Fibroblast of skin of back (primary cell): Measurements from ENCODE around the gene BID. TPM values are rescaled to one million over a fixed set of nuclear protein-coding genes. Genes with fewer than 3 reads are reported as not detected.

Experiments
- DNase-seq: peaks from one replicate; pipeline ENCODE4 v3.0.0-alpha.2; 2013
- polyA plus RNA-seq, 2 experiments: library from polyadenylated mRNA; unstranded; fragments of 120-200 nt; gene quantifications; one replicate each; pipeline ENCODE4 v1.2.1, GENCODE V29; 2013; ENCODE audit not compliant: insufficient read length in 2 of 2

The BID gene
- 36.2 TPM for polyA plus RNA-seq (2013, experiment 1 of 2; ENCODE audit: insufficient read length)
- 22.8 TPM for polyA plus RNA-seq (2013, experiment 2 of 2; ENCODE audit: insufficient read length)

DNA sequence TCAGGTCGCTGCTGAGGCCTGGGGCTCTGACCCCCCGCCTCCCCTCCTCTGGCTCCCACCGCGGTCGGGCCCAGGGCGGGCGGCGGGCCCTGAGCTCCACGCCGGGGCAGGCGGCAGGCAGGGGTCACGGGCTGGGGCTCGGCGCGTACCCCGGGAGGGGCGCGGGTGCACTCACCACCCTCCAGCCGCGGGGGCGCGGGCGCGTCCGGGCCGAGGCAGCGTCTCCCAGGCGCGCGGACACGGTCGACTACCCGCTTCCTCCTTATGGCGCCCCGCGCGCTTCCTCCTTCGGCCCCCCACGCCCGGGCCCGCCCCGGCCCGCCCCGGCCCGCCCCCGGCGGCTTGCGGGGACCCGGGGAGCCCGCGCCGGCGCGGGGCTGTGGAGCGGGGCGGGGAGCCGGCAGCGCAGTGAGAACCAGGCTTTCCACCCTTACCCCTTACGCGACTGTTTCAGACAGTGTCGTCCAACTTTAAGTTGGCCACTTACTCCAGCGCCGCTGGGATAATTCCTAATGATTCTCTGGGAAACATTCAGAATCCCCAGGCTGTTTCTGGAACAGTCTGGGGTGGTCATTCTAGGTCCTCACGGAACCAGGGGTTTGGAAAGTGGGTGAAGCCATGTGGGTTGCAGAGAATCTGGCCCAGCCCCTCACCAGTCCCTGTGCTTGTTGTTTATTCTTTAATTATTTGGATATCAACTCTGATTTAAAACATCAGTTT lies at the start of gene BID:
TSS of gene BID (minus strand) at position 264 of the 720 bp plus-strand sequence. CDS start 24,353 bp downstream, outside the sequence.
- no peak for DNase-seq

DNA sequence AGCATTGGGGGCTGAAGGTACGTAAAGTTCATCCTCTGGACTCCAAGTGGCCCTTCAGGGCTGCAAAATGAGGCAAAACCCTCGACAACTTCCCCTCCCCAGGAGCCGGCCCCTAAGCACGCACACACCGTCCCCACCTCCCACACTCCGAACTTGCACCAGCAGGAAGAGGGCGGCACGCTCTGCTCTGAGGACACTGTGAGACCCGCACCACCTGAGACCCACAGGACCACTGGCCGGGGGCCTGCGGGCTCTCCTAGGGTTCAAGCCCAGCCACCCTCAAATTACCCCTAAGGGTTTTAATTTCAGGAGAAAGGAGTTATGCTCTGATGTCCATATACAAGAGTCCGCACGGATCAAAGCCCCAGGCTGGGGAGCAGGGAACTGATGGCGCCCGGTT lies 49.7 kb upstream of the BID start:
- DNase-seq = no peak

DNA sequence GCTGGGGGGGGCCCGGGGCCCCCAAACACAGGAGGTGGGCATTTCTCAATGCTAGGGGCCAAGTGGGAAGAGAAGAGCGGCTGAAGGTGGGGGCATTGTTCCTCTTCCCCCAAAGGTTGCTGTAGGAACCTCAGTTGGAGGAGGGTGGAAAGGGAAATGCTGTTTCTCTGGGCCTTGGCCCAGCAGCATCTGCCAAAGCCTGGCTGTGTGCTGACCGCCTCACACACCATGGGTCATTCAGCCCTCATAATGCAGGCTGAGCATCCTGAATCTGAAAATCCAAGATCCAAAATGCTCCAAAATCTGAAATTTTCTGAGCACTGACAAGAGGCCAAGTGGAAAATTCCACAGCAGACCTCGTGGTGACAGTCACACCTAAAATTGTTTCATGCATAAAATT lies 49.0 kb upstream of the BID start:
- DNase-seq = no peak

GRCh38 chr22:17822087-17822486 lies 47.8 kb upstream of the BID start:
- DNase-seq = no peak

GRCh38 chr22:17820879-17821439 lies 46.7 kb upstream of the BID start:
- no peak for DNase-seq

- DNase-seq = no peak
These were observed 44.4 kb upstream of the BID start for GRCh38 chr22:17818649-17819048.

DNA sequence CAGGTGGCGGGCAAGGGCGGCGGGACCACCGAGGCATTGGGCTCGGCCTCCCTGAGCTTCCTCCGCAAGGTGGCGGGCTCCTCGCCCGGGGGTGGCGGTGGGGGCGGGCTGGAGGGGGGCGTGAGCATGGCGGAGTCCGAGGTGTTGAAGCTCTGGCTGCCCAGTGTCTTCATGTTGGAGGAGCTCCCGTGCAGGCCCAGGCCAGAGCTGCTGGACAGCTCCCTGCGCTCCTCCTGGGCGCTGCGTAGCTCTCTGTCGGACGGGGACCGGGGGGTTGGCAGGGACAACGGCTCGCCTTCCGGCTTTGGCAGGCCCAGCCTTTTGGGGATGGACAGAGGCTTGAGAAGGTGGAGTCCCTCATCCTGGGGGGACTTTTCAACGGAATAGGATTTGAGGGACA lies 43.9 kb upstream of the BID start:
- DNase-seq = no peak

DNA sequence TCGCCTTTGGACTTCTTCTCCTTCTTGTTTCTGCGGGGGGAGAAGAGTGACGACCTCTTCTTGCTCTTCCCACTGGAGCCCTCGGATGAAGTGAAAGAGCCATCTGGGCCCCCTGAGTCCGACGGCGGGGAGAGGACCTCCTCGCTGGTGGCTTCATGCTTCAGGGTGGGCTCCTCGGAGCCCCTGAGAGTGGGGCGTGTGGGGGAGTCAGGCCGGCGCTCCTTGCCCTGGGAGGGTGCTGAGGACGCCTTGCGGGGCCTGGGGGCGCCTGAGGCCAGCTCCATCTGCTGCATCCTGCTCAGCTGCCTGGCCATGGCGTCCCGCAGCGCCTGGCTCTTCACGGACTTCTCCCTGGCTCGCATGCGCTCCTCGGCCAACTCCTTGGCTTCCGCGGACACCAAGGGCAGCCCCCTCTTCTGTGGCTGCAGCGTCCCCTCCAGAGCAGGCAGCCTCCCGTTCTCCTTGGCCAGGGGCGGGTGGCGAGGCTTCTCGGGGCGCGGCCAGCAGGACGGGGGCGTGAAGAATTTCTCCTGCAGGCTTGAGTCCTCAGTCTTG lies 43.3 kb upstream of the BID start:
- no peak for DNase-seq

DNA sequence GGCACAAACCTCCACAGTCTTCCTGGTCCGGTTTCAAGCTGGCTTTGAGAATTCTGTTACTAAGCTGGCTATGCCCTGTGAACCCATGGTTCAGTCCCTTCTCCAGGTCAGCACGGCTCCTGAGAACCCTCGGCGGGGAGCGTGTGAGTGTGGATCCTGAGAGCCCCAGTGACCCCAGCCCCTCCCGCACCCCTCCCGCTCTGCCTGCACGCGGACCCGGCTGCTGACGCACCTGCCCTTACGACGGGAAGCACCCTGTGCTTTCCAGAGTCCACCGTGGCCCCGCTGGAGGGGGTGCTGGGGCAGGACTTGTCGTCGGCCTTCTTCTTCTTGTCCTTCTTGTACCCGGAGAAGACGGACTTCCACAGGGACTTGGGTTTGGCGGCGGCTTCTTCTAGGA lies 42.8 kb upstream of the BID start:
- DNase-seq = no peak

DNA sequence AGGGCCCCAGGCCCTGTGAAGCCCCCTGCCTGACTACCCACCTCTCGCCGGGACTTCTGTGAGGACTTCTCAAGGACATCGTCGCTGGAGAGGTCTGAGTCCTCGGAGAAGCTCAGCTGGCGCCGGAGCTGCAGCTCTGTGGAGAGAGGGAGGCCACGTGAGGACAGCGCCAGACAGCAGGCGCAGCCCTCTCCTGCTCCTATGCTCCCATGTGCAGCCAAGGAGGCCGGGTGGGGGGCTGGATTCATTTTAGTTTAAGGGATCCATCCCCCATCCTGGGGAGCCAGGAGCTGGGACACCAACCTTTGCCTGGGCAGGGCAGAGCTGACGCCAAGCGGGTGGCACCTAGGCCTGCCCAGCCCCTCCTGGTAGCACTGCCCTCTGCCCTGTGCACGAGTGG lies 42.4 kb upstream of the BID start:
- DNase-seq = no peak

DNA sequence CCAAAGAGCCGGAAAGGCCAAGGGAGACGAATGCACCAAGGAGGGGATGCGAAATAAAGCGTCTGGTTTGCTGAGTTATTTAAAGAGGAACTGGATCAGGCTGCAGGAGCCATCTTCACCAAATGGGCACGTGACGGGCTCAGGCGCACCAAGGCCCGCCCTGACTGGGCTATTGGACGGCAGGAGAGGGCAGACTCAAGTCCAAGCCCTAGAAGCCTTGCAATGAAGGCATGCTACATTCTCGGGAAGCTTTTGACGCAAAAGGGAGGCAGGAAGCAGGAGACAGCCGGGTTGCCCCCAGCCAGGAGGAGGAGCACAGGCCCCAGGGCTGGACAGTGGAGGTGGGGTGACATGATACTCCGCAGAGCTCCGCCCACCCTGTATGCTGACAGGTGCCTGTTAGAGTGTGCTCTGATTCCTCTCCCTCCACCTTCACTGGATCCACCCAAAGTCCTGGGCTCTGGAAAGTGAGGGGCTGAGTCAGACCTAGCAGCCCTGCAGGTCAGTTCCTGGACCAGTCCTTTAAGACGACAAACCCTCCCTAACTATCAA lies 41.5 kb upstream of the BID start:
- DNase-seq = no peak

- no peak for DNase-seq
These were observed 40.6 kb upstream of the BID start for GRCh38 chr22:17814830-17815229.

DNA sequence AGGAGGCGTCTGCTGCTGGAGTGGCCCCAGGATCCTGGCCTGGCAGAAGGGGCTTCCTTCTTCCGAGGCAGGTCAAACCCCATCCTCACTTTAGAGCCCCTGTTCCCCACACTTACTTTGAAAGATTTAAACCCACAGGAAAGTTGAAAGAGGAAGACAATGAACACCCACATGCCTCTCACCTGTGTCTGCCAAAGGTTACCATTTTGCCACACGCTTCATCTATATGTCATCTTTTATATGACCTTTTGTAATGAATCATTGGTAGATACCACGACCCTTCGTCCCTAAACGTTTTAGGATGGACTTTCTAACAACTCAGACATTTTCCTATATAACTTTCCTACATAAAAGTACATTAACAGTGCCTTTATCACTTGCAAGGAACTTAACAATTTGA lies 39.8 kb upstream of the BID start:
- no peak for DNase-seq

DNA sequence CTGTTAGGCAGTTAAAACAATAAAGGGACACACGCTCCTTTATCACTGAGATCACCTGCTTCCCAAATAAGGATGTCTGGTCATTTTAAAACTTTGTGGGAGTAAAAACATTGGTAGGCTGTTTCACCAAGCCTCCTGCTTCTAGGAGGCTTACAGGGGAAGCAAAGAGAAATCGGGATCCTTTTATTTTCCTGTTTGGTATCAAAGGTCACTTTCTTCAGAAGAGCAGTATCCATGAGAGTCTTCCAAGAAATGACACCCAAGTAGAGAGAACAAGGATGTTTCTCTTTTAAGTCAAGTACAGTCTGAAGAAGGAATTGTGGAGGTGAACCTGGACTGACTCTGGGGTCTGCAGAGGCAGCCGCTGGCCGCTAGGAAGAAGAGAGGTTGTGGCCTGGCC lies 36.9 kb upstream of the BID start:
- DNase-seq = no peak

DNA sequence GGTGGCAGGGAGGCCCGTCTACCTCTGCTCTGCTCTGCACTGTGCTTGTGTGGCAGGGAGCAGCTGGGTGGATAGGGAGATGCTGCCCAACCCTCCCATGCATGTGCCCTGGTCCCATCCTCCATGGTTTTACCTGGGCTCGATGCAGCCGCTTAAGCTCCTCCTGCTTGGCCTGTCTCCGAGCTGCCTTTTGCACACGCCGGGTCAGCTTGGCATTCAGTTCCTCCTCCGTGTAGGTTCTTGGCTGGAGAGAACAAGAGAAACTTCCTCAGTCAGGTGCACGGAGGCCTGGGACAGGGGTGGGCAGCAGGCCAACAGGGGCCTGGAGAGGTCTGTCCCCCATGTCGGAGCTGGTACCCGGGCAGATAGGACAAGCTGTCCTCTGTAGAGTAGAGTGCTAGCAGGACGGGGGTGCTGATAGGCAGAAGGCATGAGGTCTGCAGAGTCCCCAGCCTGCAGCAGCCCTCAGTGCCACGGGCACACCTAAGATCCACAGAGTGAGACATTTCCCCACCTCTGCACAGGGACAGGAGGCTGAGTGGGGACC lies 36.4 kb upstream of the BID start:
- DNase-seq = no peak

GRCh38 chr22:17808693-17809403 lies 34.6 kb upstream of the BID start:
- DNase-seq = no peak

GRCh38 chr22:17807578-17808410 lies 33.5 kb upstream of the BID start:
- DNase-seq = no peak

GRCh38 chr22:17807086-17807485 lies 32.8 kb upstream of the BID start:
- DNase-seq = no peak

DNA sequence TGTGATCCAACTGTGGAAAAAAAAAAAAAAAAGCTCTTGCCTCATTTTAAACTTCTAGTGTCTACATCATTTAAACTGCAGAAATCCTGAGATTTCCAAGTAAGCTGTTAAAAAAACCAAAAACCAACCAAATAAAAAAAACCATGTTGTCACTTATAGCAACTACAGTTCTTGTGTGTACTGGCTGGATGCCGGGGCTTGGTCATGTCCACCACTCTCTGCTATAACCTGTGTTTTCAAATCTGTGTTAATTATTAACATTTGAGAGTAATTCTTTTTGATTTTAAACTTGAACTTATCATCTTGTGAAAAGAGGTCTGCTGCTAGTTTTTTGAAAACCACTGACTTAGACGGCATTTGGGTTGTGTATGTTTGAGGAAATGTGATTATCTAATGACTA lies 32.2 kb upstream of the BID start:
- no peak for DNase-seq

DNA sequence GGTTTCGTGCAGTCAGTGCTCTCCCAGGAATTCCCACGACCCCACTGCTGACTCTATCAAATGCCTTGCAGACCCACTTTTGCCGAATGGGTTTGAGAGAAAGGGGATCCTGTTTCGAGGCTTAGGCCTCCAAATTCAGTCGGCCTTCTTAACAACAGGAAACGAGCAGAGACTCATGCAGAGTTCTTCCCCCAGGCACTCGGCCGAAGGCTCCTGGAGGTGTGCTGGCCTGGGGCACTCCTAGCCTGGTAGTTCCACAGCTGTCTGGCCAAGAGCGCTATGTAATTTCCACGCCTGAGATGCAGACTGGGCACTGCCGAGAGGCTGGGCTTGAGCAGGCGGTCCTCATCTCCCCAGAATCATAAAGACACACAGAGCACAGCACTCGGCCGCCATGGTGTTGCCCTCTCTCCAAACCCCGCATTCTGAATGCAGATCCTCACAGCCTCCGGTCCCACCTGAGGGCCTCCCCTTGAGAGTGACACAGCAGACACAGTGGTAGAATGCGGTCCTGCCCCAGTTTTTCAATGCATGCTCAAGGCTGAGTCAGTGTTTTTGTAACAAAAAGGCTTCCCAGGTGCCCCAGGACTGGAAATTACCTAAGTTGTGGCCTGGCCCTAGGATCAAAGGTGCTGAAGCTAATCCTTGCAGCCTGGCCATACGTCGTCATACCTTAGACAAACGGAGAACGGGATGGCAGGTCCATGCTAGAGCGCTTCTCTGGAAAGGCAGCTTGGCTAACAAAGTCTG lies 30.2 kb upstream of the BID start:
- no peak for DNase-seq

DNA sequence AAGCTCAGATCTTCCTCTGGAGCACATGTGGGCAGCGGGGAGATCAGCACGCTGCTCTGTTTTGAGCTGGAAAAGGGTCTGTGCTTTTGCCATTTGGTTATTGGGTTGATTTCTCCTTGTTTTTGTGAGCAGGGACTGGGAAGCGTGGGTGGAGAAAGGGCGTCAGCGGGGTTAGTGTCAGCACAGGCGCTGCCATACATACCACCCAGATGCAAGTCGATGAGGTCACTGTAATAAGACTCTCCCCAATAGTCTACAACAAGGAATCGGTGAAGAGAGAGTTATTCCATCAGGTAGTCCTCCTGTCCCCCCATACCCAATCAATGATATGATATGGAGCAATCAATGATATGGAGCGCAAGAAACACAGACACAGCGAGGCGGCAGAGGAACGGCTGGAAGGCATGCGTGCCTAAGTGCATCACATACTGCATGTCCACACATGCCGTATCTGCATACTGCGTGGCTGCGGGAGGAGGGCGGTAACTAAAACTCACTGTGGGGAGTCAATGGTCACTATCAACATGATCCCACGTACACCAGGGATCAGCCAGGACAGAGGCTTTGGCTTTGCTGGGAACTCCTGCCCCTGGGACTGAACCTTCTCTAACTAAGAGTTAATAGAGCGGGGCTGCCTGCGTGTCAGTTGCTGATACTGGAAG lies 29.5 kb upstream of the BID start:
- DNase-seq = no peak
